GM19240 (cell line): ENCODE data around the gene ALPG.
"Not testable (repeated sequence)": the region's sequence is repeated elsewhere in the genome, so short reads cannot be mapped to it uniquely, and the experiment has no call there.

Experiments
- DNase-seq: peaks from one replicate; pipeline ENCODE4 v3.0.0; 2011; ENCODE audit warnings: low spot score; ENCODE audit not compliant: insufficient read length

ALPG gene

DNA sequence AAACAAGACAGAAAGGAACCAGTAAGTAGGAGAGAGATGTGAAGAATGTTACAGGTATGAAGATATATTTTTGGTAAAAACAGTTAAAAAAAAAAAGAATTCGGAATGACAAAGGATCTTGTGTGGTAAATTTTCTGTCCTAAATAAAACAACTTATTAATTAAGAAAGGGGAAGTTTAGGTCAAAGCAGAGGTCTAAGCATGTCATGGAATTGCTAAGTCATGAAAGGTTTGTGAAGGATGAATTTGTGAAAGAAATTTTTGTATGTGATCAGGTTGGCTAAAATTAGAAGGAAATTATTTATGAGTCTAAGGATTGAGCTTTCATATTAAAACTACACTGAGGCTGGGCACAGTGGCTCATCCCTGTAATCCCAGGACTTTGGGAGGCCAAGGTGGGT lies 11.1 kb upstream of the ALPG start:
- no peak for DNase-seq

- no peak for DNase-seq
These were observed 10.0 kb upstream of the ALPG start for GRCh38 chr2:232396683-232397082.

DNA sequence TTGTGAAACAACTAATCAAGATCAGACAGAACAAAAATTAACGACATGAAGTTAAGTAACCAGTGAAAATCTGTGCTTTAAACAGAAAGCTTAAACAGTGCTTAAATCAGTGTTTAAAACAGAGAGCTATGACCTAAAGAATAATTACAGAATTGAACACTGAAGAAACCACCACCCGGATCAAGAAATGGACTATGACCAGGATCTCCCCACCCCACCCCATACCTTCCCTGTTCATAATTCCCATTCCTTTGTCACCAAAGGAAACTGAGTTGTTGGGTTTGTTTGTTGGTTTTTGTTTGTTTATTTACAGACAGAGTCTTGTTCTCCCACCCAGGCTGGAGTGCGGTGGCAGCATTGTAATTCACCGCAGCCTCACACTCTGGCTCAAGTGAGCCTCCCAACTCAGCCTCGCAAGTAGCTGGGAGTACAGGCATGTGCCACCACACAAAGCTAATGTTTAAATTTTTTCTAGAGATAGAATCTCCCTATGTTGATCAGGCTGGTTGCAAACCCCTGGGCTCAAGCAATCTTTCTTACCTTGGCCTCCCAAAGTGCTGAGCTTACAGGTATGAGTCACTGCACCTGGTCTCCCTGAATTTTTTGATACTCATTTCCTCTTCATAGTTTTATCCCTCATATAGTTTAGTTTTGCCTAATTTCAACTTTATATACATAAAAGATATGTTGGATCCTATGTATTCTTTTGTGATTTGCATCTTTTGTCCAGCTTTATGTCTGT lies 8.2 kb upstream of the ALPG start:
- no peak for DNase-seq

DNA sequence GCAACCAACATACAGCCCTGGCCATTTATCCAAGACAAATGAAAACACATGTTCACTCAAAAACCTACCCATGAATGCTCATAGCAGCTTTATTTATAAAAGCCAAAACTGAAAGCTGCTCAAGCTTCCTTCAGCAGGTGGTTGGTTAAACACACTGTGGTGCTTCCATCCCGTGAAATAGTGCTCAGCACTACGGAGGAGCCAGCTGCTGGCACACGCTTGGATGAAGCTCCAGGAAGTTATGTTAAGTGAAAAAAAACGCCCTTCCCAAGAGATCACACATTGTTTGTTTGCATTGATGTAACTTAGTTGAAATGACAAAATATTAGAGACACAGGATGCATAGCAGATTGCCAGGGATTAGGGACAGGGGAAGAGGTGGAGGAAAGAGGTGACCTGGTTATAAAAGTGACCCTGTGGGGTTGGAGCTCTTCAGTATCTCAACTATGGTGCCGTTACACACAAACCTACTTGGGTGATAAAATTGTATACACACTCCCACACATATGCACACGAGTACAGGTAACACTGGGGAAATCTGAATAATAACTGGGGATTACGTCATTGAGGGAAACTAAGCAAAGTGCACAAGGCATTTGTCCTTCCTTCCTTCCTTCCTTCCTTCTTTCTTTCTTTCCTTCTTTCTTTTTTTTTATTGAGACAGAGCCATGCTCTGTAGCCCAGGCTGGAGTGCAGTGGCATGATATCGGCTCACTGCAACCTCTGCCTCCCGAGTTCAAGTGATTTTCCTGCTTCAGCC lies 6.2 kb upstream of the ALPG start:
- DNase-seq, result no peak

DNA sequence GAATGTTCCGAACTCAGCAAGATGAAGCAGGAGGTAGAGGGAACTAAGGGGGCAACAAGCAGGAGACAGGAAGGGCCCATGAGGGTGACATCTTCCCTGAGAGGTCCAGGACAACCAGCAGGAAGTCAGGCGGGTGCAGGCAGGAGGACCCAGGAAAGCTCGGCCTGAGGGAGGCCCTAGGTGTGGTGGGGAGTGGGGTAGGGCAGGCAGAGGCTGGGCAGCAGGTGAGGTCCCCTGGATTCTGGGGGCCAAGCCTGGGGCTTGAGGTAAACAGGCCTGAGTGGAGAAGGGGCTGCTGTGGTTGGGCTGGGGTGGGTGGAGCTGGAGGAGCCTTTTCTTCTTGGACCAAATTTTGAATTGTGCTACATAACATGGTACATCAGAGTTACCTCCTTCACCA lies 4.1 kb upstream of the ALPG start:
- no peak for DNase-seq

- DNase-seq, result no peak
These were observed 617 bp upstream of the ALPG start for GRCh38 chr2:232405943-232406510.

- DNase-seq, result not testable (repeated sequence)
These were observed 945 bp downstream of the ALPG start for GRCh38 chr2:232407428-232408150.

DNA sequence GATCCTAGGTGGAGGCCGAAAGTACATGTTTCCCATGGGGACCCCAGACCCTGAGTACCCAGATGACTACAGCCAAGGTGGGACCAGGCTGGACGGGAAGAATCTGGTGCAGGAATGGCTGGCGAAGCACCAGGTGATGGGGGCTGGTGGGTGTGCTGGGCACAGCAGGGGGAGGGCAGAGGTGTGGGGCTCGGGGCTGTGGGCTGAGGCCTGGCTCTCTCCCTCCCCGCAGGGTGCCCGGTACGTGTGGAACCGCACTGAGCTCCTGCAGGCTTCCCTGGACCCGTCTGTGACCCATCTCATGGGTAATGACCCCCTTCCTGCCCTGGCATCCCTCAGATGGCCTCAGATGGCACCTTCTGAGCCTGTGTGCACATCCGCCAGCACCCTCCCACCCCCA lies 1.6 kb downstream of the ALPG start:
- not testable (repeated sequence) for DNase-seq

DNA sequence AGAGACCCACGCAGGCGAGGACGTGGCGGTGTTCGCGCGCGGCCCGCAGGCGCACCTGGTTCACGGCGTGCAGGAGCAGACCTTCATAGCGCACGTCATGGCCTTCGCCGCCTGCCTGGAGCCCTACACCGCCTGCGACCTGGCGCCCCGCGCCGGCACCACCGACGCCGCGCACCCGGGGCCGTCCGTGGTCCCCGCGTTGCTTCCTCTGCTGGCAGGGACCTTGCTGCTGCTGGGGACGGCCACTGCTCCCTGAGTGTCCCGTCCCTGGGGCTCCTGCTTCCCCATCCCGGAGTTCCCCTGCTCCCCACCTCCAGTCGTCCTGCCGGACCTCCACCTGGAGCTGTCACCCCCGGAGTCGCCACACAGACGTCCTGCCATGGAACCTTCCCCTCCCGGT lies 3.0 kb downstream of the ALPG start:
- not testable (repeated sequence) for DNase-seq

DNA sequence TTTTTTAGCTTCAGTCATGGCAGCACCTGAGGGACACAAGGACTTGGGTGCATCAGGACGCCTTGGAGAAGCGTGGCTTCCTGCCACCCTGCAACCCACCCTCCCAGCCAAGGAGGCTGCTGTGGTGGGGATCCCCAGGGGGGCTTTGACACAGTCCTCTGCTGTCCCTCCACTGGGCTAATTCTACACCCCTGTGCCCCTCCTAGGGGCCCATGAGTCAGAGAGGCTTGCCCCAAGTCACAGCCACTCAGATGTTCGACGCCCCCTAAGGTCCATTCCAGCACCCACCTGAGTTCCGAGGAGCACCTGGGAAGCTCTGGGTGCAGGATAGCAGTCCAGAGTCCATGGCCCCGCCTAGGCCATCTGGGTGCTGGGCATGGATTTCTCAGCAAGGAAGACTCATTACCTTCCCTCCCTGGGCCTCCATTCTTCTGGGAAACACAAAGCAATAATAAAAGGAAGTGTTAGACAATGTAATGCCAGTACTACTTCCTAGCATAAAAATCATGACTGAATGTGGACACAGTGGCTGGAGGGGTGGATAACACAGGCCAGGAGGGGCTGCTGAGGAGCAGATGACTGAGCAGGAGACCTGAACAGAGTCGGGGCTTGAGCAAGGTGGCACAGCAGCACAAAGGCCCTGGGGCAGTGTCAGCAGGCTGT lies 3.7 kb downstream of the ALPG start:
- no peak for DNase-seq

GRCh38 chr2:232411901-232412629 lies 5.4 kb downstream of the ALPG start:
- no peak for DNase-seq

GRCh38 chr2:232412986-232413385 lies 6.3 kb downstream of the ALPG start:
- DNase-seq, result no peak

DNA sequence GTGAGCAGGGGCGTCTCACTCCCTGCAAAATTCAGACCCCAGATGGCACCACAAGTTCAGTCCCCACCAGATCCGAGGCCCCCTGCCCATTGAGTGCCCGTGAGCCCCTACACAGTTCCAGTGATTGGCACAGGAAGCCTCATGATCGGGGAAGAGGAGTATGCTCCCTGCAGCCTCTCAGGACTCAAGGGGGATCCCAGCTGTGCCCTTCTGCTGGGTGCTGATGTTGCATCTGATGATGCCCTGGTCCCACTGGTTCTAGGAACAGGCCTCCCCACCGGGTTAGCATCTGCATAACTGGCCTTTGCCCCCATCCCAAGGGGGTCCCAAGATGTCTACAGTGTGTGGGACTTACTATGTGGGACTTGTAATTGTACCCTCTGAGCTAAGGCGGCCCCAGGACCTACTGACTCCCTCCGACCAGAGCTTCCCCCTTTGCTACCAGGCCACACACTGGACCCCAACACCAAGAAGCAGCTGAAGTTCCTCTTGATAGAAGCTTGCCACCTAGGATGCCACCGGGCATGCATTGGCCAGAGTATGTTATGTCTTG lies 8.6 kb downstream of the ALPG start:
- no peak for DNase-seq

DNA sequence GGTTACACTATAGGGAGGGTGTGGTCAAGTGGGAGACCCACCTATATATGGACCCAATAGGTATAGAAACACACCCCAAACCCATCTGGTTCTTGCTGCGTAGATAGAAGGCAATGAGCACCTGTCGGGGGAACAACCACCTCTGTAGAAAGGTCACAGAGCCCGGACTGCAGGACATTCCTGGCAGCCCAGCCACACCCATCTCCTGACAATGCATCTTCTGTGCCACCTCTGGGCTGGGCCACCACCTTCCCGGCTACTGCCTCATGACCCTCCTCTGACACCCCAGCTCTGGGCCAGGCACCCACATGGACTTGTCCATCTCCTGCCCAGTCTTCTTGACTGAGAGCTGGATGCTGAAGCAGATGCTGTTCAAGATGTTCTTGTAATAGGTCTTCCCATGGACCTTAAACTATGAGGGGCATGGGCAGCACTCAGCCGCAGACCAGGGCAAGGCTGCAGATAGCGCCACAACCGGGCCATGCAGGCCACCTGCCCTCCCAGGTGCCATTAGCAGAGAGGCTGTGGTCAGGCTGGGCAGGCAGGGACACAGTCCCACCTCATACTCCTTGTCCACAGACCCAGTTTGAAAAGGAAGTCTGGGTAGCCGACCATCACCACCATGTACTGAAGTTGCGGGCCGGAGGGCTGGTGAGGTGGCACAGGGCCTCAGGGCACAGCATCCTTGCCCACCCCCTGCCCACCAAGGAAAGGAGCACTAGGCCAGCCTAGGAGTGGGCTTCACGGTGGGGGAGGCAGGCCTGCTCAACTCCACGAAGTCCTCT lies 9.3 kb downstream of the ALPG start:
- no peak for DNase-seq

GRCh38 chr2:232416521-232417470 lies 10.2 kb downstream of the ALPG start:
- no peak for DNase-seq

- DNase-seq, result no peak
These were observed 10.8 kb downstream of the ALPG start for GRCh38 chr2:232417489-232417888.

DNA sequence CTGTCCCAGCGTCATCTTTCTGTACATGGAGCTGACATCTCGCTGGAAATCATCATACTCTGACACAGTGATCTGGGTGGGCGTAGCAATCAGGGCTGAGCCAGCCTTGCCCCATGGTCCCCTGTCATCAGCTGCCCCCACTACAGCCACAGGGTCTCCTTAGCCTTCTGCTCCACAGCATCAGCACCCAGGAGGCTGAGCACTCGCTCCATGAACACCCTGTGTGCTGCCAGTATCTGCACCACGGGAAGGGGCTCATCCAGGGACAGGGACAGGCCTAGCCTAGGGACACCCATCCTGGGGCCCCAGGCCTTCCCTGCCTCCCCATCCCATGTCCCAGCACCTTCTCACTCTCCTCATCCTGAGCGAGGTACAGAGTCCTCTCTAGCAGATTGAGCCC lies 11.4 kb downstream of the ALPG start:
- no peak for DNase-seq

GRCh38 chr2:232418466-232419244 lies 12.0 kb downstream of the ALPG start:
- DNase-seq, result no peak
